Measurements from ENCODE around the gene ZNF334.

The ZNF334 gene

GRCh38 chr20:46546298-46546697, 32.9 kb upstream of the ZNF334 start:
- DNase-seq (ENCODE audit: low read depth in 1 of 2, low spot score in 1 of 2), result no peak

- no peak for DNase-seq (ENCODE audit: low read depth in 1 of 2, low spot score in 1 of 2)
Measured at GRCh38 chr20:46545827-46546138, 32.4 kb upstream of the ZNF334 start.

DNA sequence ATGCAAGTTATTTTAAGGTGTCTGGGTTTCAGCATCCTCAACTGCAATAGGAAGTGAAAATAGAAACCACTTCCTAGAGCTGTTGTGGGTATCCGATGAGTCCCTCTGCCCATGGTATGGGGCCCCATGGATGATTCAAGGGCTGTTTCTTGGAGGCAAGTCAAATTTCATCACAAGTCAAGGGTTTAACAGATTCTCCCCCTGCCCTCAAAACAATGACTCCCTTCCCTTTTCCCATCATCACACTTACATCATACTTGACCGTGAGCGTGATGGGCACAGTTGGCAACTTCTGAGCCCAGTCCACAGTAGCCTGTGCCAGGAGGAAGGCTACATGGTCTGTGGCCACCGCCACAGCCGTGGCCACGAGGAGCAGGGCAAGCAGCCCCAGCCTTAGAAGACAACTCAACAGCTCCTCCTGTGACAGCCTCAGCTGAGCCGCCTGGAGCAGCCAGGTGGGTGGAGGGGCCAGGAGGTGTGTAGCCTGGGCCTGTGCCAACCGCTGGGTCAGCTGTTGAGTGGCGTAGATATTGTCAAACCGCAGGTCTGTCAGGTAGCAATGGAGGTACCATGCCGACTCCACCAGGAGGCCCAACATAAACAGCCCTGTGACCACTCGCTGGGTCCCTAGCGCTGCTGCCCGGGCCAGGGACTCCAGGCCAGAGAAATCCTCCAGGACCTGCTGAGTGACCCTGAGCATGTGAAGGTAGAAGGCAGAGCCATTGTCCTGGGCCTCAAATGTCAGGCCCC, 31.9 kb upstream of the ZNF334 start:
- DNase-seq (ENCODE audit: low read depth in 1 of 2, low spot score in 1 of 2), result no peak

DNA sequence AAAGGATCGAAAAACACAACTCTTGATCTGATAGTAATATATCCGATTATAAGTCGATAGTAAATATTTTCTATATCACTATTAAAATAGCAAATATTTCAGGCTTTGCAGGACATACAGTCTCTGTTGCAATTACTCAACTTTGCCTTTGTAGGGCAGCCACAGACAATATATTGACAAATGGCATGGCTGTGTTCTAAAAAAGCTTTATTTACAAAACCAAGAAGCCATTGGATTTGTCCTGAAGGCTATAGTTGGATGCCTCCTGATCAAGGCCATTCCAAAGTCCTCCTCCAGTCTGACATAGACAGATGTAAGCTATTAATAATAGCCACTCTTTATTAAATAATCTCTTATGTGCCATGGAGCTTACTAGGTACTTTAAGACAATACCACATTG, 31.2 kb upstream of the ZNF334 start:
- DNase-seq (ENCODE audit: low read depth in 1 of 2, low spot score in 1 of 2), result no peak

- DNase-seq (ENCODE audit: low read depth in 1 of 2, low spot score in 1 of 2), result no peak
Measured at GRCh38 chr20:46543959-46544358, 30.6 kb upstream of the ZNF334 start.

DNA sequence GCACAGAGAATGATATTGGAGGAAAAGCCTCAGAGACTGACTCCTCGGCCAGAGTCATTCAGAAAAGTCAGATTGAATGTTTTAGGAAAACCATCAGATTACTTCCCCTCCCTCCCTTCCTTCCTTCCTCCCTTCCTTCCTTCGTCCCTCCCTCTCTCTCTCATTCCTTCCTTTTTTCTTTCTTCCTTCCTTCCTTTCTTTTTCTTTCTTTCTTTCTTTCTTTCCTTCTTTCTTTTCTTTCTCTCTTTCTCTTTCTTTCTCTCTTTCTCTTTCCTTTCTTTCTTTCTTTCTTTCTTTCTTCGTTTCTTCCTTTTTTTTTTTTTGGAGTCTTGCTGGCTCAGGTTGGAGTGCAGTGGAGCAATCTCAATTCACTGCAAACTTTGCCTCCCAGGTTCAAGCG, 29.7 kb upstream of the ZNF334 start:
- no peak for DNase-seq (ENCODE audit: low read depth in 1 of 2, low spot score in 1 of 2)

- DNase-seq (ENCODE audit: low read depth in 1 of 2, low spot score in 1 of 2), result no peak
Measured at GRCh38 chr20:46541229-46541935, 28.0 kb upstream of the ZNF334 start.

GRCh38 chr20:46539113-46539512, 25.8 kb upstream of the ZNF334 start:
- DNase-seq (ENCODE audit: low read depth in 1 of 2, low spot score in 1 of 2), result no peak

GRCh38 chr20:46530640-46531039, 17.3 kb upstream of the ZNF334 start:
- DNase-seq (ENCODE audit: low read depth in 1 of 2, low spot score in 1 of 2), result no peak

DNA sequence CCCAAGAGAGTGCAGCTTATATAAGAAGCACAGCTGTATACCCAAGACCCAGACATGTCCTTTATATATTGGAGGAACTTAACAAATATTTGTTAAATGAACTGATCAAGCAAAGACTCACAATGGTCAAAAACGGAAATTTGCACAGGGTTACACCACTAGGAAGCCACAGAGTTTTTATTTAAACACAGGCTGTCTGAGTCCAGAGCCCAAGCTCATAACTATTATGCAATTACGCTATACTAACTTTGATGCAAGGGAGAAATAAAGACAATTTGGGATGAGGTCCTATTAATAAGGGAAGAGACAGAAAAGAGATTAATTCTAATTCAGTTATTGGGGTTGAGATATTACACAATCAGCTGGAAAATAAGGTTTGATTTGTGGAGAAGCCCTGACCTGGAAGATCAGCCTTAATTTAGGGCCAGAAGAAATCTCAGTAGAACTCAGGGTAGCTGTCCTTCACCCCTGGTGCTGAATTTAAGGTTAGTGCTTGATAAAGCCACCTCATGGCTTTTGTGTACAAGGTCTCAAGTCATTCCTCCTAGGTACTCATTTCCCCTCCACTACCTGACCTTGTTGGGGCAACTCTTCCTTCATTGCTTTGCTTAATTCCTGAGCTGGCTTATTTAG, 10.5 kb upstream of the ZNF334 start:
- no peak for DNase-seq (ENCODE audit: low read depth in 1 of 2, low spot score in 1 of 2)

GRCh38 chr20:46523108-46523507, 9.7 kb upstream of the ZNF334 start:
- DNase-seq (ENCODE audit: low read depth in 1 of 2, low spot score in 1 of 2), result no peak

- no peak for DNase-seq (ENCODE audit: low read depth in 1 of 2, low spot score in 1 of 2)
Measured at GRCh38 chr20:46520976-46521579, 7.7 kb upstream of the ZNF334 start.

DNA sequence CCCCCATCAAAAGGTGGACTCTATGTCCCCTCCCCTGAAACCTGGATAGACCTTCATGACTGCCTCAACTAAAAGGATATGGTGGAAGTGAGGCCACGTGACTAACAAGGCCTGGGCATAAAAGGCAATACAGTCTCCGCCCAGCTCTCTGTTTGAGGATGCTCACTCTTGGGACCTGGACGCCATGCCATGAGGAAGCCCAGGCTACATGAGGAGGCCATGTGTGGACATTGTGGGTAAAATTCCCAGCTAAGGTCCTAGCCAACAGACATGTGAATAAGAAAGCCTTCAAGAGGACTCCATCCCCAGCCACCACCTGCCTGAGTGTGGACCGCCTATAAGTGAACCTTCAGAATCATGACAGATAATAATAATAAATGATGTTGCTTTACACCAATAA, 7.2 kb upstream of the ZNF334 start:
- no peak for DNase-seq (ENCODE audit: low read depth in 1 of 2, low spot score in 1 of 2)

DNA sequence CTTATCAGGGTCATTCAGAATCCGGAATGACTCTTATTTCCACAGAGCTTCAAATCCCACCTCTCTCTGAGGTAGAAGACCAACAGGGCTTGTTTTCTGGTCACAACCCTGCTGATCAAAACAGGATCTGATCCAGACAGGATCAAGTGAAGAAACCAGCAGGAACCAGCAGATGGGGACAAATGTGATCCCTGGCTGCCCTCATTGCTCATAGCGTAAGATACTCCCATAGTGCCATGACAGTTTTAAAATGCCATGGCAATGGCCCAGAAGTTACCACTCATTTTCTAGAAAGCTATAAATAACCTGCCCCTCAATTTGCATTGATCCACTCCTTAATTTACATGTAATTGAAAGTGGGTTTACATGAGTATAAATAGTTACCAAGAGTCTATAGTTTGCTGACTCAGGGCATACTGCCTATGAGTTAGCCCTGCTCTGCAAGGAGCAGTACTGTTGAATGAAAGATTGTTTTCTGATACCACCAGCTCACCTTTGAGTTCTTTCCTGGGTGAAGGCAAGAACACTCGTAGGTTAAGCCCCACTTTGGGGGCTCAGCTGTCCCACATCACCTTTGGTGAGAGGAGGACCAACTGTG, 6.2 kb upstream of the ZNF334 start:
- no peak for DNase-seq (ENCODE audit: low read depth in 1 of 2, low spot score in 1 of 2)

GRCh38 chr20:46509523-46509922, 3.8 kb downstream of the ZNF334 start:
- no peak for DNase-seq (ENCODE audit: low read depth in 1 of 2, low spot score in 1 of 2)

DNA sequence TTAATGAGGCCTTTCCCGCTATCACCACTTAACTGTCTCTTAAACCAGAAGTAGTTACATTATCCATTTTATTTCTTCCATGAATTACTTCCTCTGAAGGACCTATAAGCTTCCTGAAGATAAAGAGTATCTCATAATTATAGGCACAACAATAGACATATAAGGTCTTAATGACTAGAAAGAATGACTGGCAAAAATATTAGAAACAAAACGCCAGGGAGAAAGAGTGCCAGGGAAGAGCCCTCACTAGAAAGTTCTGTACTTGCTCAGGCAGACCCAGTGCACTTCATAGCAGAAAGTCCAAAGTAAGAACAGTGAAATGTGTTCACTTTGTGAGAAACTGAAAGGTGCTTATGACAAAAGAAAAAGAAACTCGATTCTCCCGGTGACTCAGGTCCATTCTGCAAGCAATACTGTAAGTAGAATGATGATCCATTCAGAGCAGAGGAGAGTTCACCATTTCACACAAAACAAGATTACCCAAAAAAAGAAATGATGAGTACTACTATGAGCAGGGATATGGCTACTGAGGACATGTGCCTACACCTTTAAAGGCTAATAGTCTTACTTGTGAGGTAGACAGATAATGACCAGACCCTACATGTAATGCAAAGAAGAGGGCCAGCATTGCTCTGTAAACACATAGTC, 5.5 kb downstream of the ZNF334 start:
- DNase-seq (ENCODE audit: low read depth in 1 of 2, low spot score in 1 of 2), result no peak

GRCh38 chr20:46505506-46505905, 7.9 kb downstream of the ZNF334 start:
- DNase-seq (ENCODE audit: low read depth in 1 of 2, low spot score in 1 of 2), result no peak

- DNase-seq (ENCODE audit: low read depth in 1 of 2, low spot score in 1 of 2), result no peak
Measured at GRCh38 chr20:46501961-46502360, 11.4 kb downstream of the ZNF334 start.

DNA sequence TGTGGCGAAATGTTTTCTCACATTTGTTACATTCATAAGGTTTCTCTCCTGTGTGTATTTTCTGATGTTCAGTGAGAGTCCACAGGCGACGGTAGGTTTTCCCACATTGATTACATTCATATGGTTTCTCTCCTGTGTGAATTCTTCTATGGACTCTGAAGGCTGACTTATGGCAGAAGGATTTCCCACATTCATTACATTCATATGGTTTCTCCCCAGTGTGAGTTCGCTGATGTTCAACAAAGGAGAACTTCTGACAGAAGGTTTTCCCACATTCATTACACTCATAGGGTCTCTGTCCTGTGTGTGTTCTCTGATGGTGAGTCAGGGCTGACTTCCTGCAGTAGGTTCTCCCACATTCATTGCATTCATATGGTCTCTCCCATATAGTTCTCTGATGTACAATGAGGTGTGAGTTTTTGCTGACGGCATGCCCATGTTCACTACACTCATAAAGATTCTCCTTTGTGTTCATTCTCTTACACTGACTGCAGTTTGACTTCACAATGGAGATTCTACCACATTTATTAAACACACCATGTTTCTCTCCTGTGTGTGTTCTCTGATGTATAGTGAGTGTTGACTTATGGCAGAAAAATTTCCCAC, 11.9 kb downstream of the ZNF334 start:
- no peak for DNase-seq (ENCODE audit: low read depth in 1 of 2, low spot score in 1 of 2)

DNA sequence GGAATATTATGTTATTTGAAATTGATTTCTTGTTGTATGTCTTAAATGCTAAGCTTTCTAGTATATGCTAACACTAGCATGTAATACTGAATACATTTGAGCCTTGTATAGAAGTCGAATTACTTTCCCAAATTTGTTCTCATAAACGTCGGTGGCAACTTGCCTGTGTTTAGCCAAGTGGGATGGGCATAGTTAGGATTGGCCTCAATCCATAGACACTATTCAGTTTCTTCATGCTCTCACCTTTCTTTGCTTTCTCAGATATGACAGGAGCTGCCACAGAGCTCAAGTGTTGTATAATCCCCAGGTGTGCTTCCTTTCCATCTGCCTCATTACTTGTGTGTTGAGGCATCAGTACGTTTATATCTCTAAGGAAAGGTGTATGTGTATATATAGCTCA, 19.3 kb downstream of the ZNF334 start:
- no peak for DNase-seq (ENCODE audit: low read depth in 1 of 2, low spot score in 1 of 2)

GRCh38 chr20:46491354-46491753, 22.0 kb downstream of the ZNF334 start:
- DNase-seq (ENCODE audit: low read depth in 1 of 2, low spot score in 1 of 2), result no peak

All from stimulated activated CD4-positive, alpha-beta T cell treated with anti-CD3 and anti-CD28 coated beads, Interleukin-15, amount 100 ng/mL, for 1 hour (primary cell).